DOHH2 (cell line): ENCODE measurements around the gene DIP2C.

Experiments
- EZH2phosphoT487 ChIP-seq: fragments of 200-600 bp; sonication (generic); IDR thresholded peaks from 2 replicates; pipeline ENCODE4 v1.6.1; 2017; ENCODE audit warnings: borderline replicate concordance, mild to moderate bottlenecking, antibody characterized with exemption, low read length, moderate library complexity, mixed read lengths
- TF ChIP-seq, protein P1 (sequence below): fragments of 200-600 bp; sonication (generic); IDR thresholded peaks from one replicate; pipeline ENCODE4 v1.5.1; 2014; ENCODE audit warnings: antibody characterized with exemption, mild to moderate bottlenecking, low read depth, low read length; ENCODE audit not compliant: poor library complexity, severe bottlenecking

DNA sequence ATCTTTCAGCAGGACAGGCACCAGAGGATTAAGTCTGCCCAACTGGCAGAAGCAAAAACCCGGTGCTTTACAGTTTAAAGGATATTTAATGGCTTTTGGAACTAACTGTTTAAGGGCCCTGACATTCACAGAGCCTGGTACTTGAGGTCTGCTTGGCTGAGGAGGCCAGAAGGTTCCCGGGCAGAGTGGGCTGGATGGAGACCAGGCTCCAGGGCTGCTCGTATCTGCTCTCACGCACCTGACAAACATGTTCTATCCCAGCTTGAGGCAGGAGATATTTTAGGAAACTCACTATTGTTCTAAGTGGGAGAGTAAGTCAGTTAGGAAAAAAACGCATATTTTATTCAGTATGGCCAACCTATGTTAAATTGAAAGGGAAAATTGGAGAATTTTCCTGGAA, 410.8 kb downstream of the DIP2C start:
- TF ChIP-seq, protein P1, sequence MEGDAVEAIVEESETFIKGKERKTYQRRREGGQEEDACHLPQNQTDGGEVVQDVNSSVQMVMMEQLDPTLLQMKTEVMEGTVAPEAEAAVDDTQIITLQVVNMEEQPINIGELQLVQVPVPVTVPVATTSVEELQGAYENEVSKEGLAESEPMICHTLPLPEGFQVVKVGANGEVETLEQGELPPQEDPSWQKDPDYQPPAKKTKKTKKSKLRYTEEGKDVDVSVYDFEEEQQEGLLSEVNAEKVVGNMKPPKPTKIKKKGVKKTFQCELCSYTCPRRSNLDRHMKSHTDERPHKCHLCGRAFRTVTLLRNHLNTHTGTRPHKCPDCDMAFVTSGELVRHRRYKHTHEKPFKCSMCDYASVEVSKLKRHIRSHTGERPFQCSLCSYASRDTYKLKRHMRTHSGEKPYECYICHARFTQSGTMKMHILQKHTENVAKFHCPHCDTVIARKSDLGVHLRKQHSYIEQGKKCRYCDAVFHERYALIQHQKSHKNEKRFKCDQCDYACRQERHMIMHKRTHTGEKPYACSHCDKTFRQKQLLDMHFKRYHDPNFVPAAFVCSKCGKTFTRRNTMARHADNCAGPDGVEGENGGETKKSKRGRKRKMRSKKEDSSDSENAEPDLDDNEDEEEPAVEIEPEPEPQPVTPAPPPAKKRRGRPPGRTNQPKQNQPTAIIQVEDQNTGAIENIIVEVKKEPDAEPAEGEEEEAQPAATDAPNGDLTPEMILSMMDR = no peak
- no peak for TF ChIP-seq EZH2phosphoT487
